PC-3 (cell line): ENCODE data around the gene ALG6. TPM values are rescaled to one million over a fixed set of nuclear protein-coding genes. Genes with fewer than 3 reads are reported as not detected.

ENCODE experiments used
- ATAC-seq: fragments of 200-7000 bp; cut with Tn5 transposase; 2 replicates; pipeline ENCODE4 v1.9.1; 2020; ENCODE audit warnings: mild to moderate bottlenecking, moderate library complexity
- BruUV-seq: library from RNA; stranded (reverse); fragments of 400-500 nt; replicated peaks from 2 replicates; lab custom pipeline; 2021; lab: Mats Ljungman, UMichigan
- CTCF ChIA-PET: fragments of 300-600 bp; sonication (Branson Sonifier 250); formaldehyde crosslinking; loops from one replicate; lab custom pipeline; 2022; ENCODE audit warnings: antibody characterized with exemption; lab: Charles Lee
- POLR2A ChIA-PET: fragments of 300-600 bp; sonication (Branson Sonifier 250); formaldehyde crosslinking; loops from one replicate; lab custom pipeline; 2022; ENCODE audit warnings: antibody characterized with exemption; ENCODE audit not compliant: unreplicated experiment; lab: Charles Lee
- DNase-seq: peaks from one replicate; pipeline ENCODE4 v3.0.0-alpha.2; 2015
- H2AFZ ChIP-seq: fragments of 300-600 bp; sonication (generic); 2 replicates; pipeline ENCODE4 v1.6.0; 2016; ENCODE audit warnings: antibody characterized with exemption, low read length
- H3F3A ChIP-seq: fragments of 300-600 bp; sonication (generic); one replicate; pipeline ENCODE4 v1.6.0; 2017; ENCODE audit warnings: antibody characterized with exemption, low read length, control low read depth, mild to moderate bottlenecking; ENCODE audit not compliant: unreplicated experiment
- H3K27ac ChIP-seq: fragments of 300-600 bp; sonication (generic); 2 replicates; pipeline ENCODE4 v1.5.1; 2016; ENCODE audit warnings: mild to moderate bottlenecking, low read length
- H3K27me3 ChIP-seq: fragments of 300-600 bp; sonication (generic); 2 replicates; pipeline ENCODE4 v1.6.1; 2016; ENCODE audit warnings: low read length, mixed read lengths
- H3K36me3 ChIP-seq: fragments of 300-600 bp; sonication (generic); 2 replicates; pipeline ENCODE4 v1.6.1; 2016; ENCODE audit warnings: low read depth, mixed run types, low read length, mixed read lengths
- H3K4me1 ChIP-seq: fragments of 300-600 bp; sonication (generic); 2 replicates; pipeline ENCODE4 v1.5.1; 2016; ENCODE audit warnings: low read length; ENCODE audit not compliant: insufficient read depth
- H3K4me2 ChIP-seq: fragments of 300-600 bp; sonication (generic); 2 replicates; pipeline ENCODE4 v1.6.0; 2016; ENCODE audit warnings: low read length
- H3K4me3 ChIP-seq: fragments of 300-600 bp; sonication (generic); 2 replicates; pipeline ENCODE4 v1.5.1; 2016; ENCODE audit warnings: mild to moderate bottlenecking, low read length, mixed read lengths
- H3K79me2 ChIP-seq: fragments of 300-600 bp; sonication (generic); 2 replicates; pipeline ENCODE4 v1.6.1; 2017; ENCODE audit warnings: low read length, mixed read lengths
- H3K9ac ChIP-seq: fragments of 300-600 bp; sonication (generic); 2 replicates; pipeline ENCODE4 v1.6.0; 2016; ENCODE audit warnings: mild to moderate bottlenecking, low read length
- H3K9me2 ChIP-seq: fragments of 300-600 bp; sonication (generic); replicated peaks from 2 replicates; pipeline ENCODE4 v1.6.1; 2016; ENCODE audit warnings: mixed run types, low read length, mixed read lengths
- H3K9me3 ChIP-seq: fragments of 300-600 bp; sonication (generic); 2 replicates; pipeline ENCODE4 v1.6.1; 2016; ENCODE audit warnings: low read length, mixed read lengths
- H4K20me1 ChIP-seq: fragments of 300-600 bp; sonication (generic); 2 replicates; pipeline ENCODE4 v1.6.1; 2016; ENCODE audit warnings: low read length, mixed read lengths
- CTCF ChIP-seq: fragments of 300-600 bp; sonication (generic); conservative IDR thresholded peaks from 2 replicates; pipeline ENCODE4 v1.5.1; 2017; ENCODE audit warnings: antibody characterized with exemption, low read depth, mild to moderate bottlenecking, low read length
- EZH2 ChIP-seq: fragments of 300-600 bp; sonication (generic); IDR thresholded peaks from one replicate; pipeline ENCODE4 v1.6.1; 2017; ENCODE audit warnings: antibody characterized with exemption, mild to moderate bottlenecking, low read length; ENCODE audit not compliant: unreplicated experiment
- EZH2phosphoT487 ChIP-seq: fragments of 300-600 bp; sonication (generic); IDR thresholded peaks from 2 replicates; pipeline ENCODE4 v1.6.1; 2018; ENCODE audit warnings: mild to moderate bottlenecking, antibody characterized with exemption, low read length, borderline replicate concordance
- intact Hi-C: fragments of 100-400 bp; cut with micrococcal nuclease; formaldehyde crosslinking; loops from 2 replicates; pipeline ENCODE4 v1.9.0; 2023
- total RNA-seq: library from RNA; depleted of rRNA; stranded (reverse); fragments of >200 nt; gene quantifications from 2 replicates; pipeline ENCODE4 v1.2.3, GENCODE V29; 2014

The ALG6 gene
- total RNA-seq, 1 experiment from 2014 or later: 17.3 TPM

GRCh38 chr1:63321785-63322113 is 45.7 kb upstream of the ALG6 start:
- Histone ChIP-seq H3K27me3 (no peaks in the 10 kb centered on the region), H2AFZ (peak overlapping the region; percentile 99), H3F3A (no peaks in the 10 kb centered on the region), H3K4me1 (peaks cover 7% of the 10 kb centered on the region; the same call in 1 of the 2 replicates), H3K9me3 (no peaks in the 10 kb centered on the region), H3K27ac (no peak overlapping the region), H3K9ac (peak overlapping the region; percentile 58), H4K20me1 (no peaks in the 10 kb centered on the region), H3K79me2 (no peaks in the 10 kb centered on the region), H3K36me3 (no peaks in the 10 kb centered on the region), H3K4me3 (peak overlapping the region; percentile 85), H3K4me2 (peak overlapping the region; percentile 88), H3K9me2 (no peaks in the 10 kb centered on the region)
- BruUV-seq: TSS peak; percentile 27
- TF ChIP-seq CTCF (no peak), EZH2 (no peak), EZH2phosphoT487 (no peak)
- peak; percentile 10 for DNase-seq
- ChIA-PET POLR2A (no interaction called here), CTCF (no interaction called here)
- intact Hi-C loops: no loop called here
- no peak for ATAC-seq

GRCh38 chr1:63322114-63322943 is 45.1 kb upstream of the ALG6 start, which contains the start of gene FOXD3:
Gene FOXD3 (plus strand): TSS chr1:63322567. CDS start chr1:63323059, 492 bp downstream.
- Histone ChIP-seq H3K27me3 (no peaks in the 10 kb centered on the region), H3K36me3 (no peaks in the 10 kb centered on the region), H3K4me2 (peak within 1 kb of the TSS; percentile 88), H3K79me2 (no peaks in the 10 kb centered on the region), H3K4me1 (peaks cover 7% of the 10 kb centered on the region; the same call in 1 of the 2 replicates), H3K9me2 (no peaks in the 10 kb centered on the region), H3K4me3 (peak within 1 kb of the TSS; percentile 85), H3K9ac (peak within 1 kb of the TSS; percentile 58), H3K9me3 (no peaks in the 10 kb centered on the region), H3F3A (no peaks in the 10 kb centered on the region), H2AFZ (peak within 1 kb of the TSS; percentile 99), H3K27ac (no peak within 1 kb of the TSS), H4K20me1 (no peaks in the 10 kb centered on the region)
- POLR2A ChIA-PET: no interaction called here
- TF ChIP-seq CTCF (no peak), EZH2 (no peak), EZH2phosphoT487 (no peak)
- BruUV-seq: no TSS peak
- intact Hi-C loops: no loop called here
- DNase-seq: peak; percentile 65
- CTCF ChIA-PET: no interaction called here
- ATAC-seq: peak; percentile 59
